Adrenal gland (tissue), 12 donors: ENCODE data around the gene ADAMTS12. TPM values are rescaled to one million over a fixed set of nuclear protein-coding genes. Genes with fewer than 3 reads are reported as not detected.

Source experiments
- DNase-seq, 7 donors: peaks; one replicate each; pipeline ENCODE4 v3.0.0-alpha.2; 2019 to 2020
- H3K27ac ChIP-seq, 5 donors: fragments of 200-600 bp; sonication (generic) in 4 of 5; 1 replicate in 3 of 5; 2 replicates in 2 of 5; pipeline versions ENCODE4 v1.5.1 to v1.8.0; 2016 to 2020; ENCODE audit warnings: mild to moderate bottlenecking in 1 of 5
- H3K27me3 ChIP-seq: fragments of 200-600 bp; 2 replicates; pipeline ENCODE4 v1.8.0; 2021
- H3K36me3 ChIP-seq, 2 donors: fragments of 200-600 bp; replicated peaks in 1 of 2; 1 replicate in 1 of 2; 2 replicates in 1 of 2; pipeline versions ENCODE4 v1.5.1 to v1.8.0; 2018 to 2022
- H3K4me1 ChIP-seq, 2 donors: fragments of 200-600 bp; replicated peaks in 1 of 2; 1 replicate in 1 of 2; 2 replicates in 1 of 2; pipeline versions ENCODE4 v1.5.1 to v1.8.0; 2018 to 2021
- H3K4me3 ChIP-seq, 4 donors: fragments of 200-600 bp; sonication (generic) in 3 of 4; one replicate each; pipeline ENCODE4 v1.5.1; 2016 to 2018
- H3K9me3 ChIP-seq, 3 donors: fragments of 200-600 bp; sonication (generic) in 1 of 3; replicated peaks in 1 of 3; 1 replicate in 2 of 3; 2 replicates in 1 of 3; pipeline versions ENCODE4 v1.5.1 to v1.8.0; 2016 to 2021
- POLR2A ChIP-seq, 2 donors: fragments of 450-650 bp; IDR thresholded peaks; one replicate each; pipeline ENCODE4 v1.6.1; 2017; ENCODE audit warnings: antibody characterized with exemption in 2 of 2, mild to moderate bottlenecking in 2 of 2, moderate library complexity in 1 of 2
- WGBS, 4 donors: extraction: QIAGEN DNeasy Blood & Tissue Kit in 2 of 4; methylation state at CpG; one replicate each; pipeline versions ENCODE4 v1.1.5 to v1.1.7; 2013 to 2017; 5-methylcytosine and 5-hydroxymethylcytosine counted together
- intact Hi-C, 2 donors: fragments of 100-400 bp; cut with DNase I; formaldehyde crosslinking; loops; one replicate each; pipeline versions ENCODE4 v1.14.1 to v1.15.0; 2022 to 2023
- polyA plus RNA-seq, 3 donors: library from polyadenylated mRNA; stranded (reverse); fragments of 200-250 nt in 2 of 3; fragments of 350-450 nt in 1 of 3; fragmentation: Illumina TruSeq in 1 of 3; extraction: RNeasy Lipid Tissue Mini Kit (QIAGEN cat#74804) in 1 of 3; gene quantifications; one replicate each; pipeline ENCODE4 v1.2.3, GENCODE V29; 2013 to 2014
- total RNA-seq, 9 donors: library from RNA; depleted of rRNA in 4 of 9; stranded (reverse); fragments of >200 nt in 4 of 9; fragments of 120-200 nt in 1 of 9; fragmentation: NEBNext Ultra II Directional in 1 of 9; extraction: Animal tissue kit (Norgen Biotek cat#: 25700) in 1 of 9; gene quantifications; one replicate each; pipeline versions ENCODE4 v1.1.0 to v1.2.4, GENCODE V29; 2013 to 2023
- TF ChIP-seq, protein P1 (sequence below), 6 experiments: fragments of 450-650 bp in 4 of 6; fragments of 200-600 bp in 2 of 6; sonication (generic) in 1 of 6; IDR thresholded peaks; 1 replicate in 5 of 6; 2 replicates in 1 of 6; pipeline versions ENCODE4 v1.5.1 to v1.8.0; 2016 to 2021; ENCODE audit warnings: antibody characterized with exemption in 6 of 6, mild to moderate bottlenecking in 2 of 6, moderate library complexity in 1 of 6
- donor health status: healthy with polysubstance abuse.
- donor health status: Bipolar disorder and iron deficiency.
- donor health status: DM: yes; HTN: yes; CAD: no.
- donor health status: DM: no; HTN: no; CAD: no.
- donor health status: DM: no; HTN: no; CAD: no.
- donor health status: DM: yes; HTN: yes; CAD: no.

Gene ADAMTS12
- total and polyA plus RNA-seq, 12 donors, result 1.9 to 76.1 (median 10.5) TPM

DNA sequence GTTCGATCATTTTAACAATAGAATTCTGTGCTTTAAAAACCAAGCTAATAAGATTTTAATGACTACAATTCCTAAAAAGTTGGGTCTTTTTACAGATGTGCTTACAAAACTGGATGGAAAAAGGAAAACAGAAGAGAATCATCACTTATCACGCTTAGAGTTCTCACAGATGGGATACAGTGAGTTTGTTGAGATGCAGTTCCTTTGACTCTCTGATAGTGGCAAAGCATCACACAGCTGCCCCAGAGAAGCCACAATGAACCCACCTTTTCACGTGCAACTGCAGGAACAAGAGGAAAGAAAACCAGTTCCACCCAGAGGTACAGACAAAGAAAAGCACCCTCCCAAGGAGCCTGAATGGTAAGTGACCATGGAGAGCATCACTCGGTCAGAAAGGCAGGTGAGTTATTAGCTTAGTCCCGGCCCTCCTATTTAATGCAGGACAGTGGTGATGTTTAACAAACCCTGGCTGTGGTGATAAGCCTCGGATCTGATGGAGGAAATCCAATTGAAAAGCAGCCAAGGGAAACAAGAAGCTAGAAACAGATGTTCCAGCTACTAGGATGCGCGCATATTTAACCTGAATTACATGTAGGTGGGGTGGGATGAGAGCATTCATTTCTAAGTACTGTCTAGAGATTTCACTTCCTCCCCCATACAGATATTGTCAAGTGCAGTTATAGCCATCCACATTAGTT lies 283.3 kb downstream of the ADAMTS12 start:
- WGBS, 4 donors, result 43 to 70% (median 58%) methylated on average over 8 of the region's 8 CpGs
- Histone ChIP-seq H3K36me3 (no peaks in the 10 kb centered on the region), H3K4me1 (peaks cover 0 to 10% of the 10 kb centered on the region in 2 donors), H3K27ac (no peak overlapping the region), H3K27me3 (no peaks in the 10 kb centered on the region), H3K9me3 (no peaks in the 10 kb centered on the region), H3K4me3 (no peak overlapping the region)
- TF ChIP-seq, protein P1, sequence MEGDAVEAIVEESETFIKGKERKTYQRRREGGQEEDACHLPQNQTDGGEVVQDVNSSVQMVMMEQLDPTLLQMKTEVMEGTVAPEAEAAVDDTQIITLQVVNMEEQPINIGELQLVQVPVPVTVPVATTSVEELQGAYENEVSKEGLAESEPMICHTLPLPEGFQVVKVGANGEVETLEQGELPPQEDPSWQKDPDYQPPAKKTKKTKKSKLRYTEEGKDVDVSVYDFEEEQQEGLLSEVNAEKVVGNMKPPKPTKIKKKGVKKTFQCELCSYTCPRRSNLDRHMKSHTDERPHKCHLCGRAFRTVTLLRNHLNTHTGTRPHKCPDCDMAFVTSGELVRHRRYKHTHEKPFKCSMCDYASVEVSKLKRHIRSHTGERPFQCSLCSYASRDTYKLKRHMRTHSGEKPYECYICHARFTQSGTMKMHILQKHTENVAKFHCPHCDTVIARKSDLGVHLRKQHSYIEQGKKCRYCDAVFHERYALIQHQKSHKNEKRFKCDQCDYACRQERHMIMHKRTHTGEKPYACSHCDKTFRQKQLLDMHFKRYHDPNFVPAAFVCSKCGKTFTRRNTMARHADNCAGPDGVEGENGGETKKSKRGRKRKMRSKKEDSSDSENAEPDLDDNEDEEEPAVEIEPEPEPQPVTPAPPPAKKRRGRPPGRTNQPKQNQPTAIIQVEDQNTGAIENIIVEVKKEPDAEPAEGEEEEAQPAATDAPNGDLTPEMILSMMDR (IDR thresholded peaks at IDR 0.05), result no peak
- TF ChIP-seq POLR2A (IDR thresholded peaks at IDR 0.05), result no peak
- no peak for DNase-seq
- intact Hi-C loops, result no loop called here

DNA sequence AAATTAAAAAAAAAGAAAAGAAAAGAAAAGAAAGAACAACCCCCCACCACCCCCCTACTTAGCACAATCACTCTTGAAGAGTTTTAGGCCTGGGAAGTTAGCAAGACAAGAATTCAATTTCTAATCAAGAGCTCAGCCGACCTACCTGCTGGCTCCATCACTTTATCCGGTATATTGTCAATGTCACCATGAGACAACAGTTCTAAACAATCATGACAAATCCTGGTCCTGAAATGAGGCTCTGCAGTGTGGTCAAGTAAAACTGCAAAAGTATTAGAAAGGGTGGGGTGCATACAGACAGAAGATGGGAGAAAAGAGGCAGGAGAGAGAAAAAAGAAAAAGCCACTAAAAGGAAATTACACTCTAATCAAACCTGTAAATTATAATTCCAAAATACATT lies 287.3 kb downstream of the ADAMTS12 start:
- no peak for DNase-seq
- H3K9me3 ChIP-seq, result no peaks in the 10 kb centered on the region
- TF ChIP-seq, protein P1 (IDR thresholded peaks at IDR 0.05), result no peak
- TF ChIP-seq POLR2A (IDR thresholded peaks at IDR 0.05), result no peak
- 92 to 97% (median 94%) methylated on average over 2 of the region's 2 CpGs for WGBS, 4 donors
- H3K4me3 ChIP-seq, result no peak overlapping the region
- H3K4me1 ChIP-seq, result peaks cover 0 to 12% of the 10 kb centered on the region in 2 donors
- H3K27ac ChIP-seq, result no peak overlapping the region
- H3K27me3 ChIP-seq, result no peaks in the 10 kb centered on the region
- H3K36me3 ChIP-seq, result no peaks in the 10 kb centered on the region
- intact Hi-C loops, result no loop called here

DNA sequence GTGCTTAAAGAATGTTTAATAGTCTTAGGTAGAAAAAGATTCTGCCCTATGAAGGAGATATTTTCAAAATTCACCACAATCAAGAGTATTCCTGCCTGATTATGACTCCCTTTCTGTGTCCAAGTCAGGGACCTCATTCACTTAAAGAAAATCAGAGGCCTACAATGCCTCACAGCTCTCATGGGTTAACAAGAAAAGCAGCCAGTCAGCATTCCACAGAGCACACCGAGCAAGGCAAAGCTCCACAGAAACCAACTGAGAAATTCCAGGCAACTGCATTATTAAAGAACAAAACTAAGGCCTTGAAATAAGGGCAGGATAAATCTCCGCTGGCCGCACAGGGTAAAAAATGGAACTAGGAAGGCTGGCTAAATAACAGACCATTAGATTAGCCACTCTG lies 289.9 kb downstream of the ADAMTS12 start:
- no peaks in the 10 kb centered on the region for H3K27me3 ChIP-seq
- no peaks in the 10 kb centered on the region for H3K9me3 ChIP-seq
- peaks cover 0 to 14% of the 10 kb centered on the region in 2 donors for H3K4me1 ChIP-seq
- no peak overlapping the region for H3K4me3 ChIP-seq
- 83 to 84% (median 84%) methylated on average over 3 of the region's 3 CpGs for WGBS, 4 donors
- intact Hi-C loops, result no loop called here
- H3K36me3 ChIP-seq, result no peaks in the 10 kb centered on the region
- H3K27ac ChIP-seq, result no peak overlapping the region
- no peak for DNase-seq
- TF ChIP-seq, protein P1 (IDR thresholded peaks at IDR 0.05), result no peak
- no peak for TF ChIP-seq POLR2A (IDR thresholded peaks at IDR 0.05)

DNA sequence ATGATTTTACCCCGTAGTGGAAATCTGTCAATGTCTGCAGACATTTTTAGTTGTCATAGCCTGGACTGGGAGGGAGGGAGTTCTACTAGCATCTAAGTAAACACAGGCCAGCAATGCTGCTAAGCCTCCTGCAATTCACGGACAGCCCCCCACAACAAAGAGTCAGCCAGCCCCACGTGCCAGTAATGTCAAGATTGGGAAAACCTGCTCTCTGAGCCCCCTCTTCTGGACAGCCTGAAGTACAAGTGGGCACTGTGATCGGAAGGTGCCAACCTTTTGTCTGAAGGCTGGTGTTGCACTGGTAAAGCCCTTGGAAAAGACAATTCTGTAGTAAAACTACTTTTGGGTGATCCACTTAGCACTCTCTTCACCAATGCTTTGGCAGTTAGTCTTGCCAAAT lies 296.5 kb downstream of the ADAMTS12 start:
- no peaks in the 10 kb centered on the region for H3K9me3 ChIP-seq
- H3K4me3 ChIP-seq, result no peak overlapping the region
- no peak for DNase-seq
- H3K27ac ChIP-seq, result no peak overlapping the region
- intact Hi-C loops, result no loop called here
- peaks cover 0 to 9% of the 10 kb centered on the region in 2 donors for H3K4me1 ChIP-seq
- TF ChIP-seq POLR2A (IDR thresholded peaks at IDR 0.05), result no peak
- TF ChIP-seq, protein P1 (IDR thresholded peaks at IDR 0.05), result no peak
- WGBS, 4 donors, result 75 to 87% (median 83%) methylated on average over 4 of the region's 4 CpGs
- no peaks in the 10 kb centered on the region for H3K27me3 ChIP-seq
- H3K36me3 ChIP-seq, result no peaks in the 10 kb centered on the region
